Measurements from ENCODE around the gene HTR1D.

HTR1D gene

DNA sequence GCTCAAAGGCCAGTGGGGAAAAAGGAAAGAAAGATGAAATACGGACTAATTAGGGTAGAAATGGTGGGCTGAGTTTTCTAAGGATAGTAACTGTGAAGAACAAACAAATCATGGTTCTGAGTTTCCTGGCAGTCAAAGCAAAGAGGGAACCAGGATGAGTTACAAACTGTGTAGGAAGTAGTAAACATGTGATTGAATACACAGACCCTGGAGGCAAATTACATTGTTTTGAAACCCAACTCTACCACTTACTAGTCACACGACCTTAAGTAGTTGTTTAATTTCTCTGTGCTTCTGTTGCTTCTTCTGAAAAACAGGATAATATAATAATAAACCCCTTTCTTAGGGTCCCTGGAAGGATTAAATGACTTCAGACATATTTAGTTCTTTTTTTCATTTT lies 37.4 kb downstream of the HTR1D start:
- no peak for DNase-seq (ENCODE audit: low read depth)
- H3K4me3 ChIP-seq (ENCODE audit: low read length) = no peak overlapping the region
- TF ChIP-seq, protein P1, sequence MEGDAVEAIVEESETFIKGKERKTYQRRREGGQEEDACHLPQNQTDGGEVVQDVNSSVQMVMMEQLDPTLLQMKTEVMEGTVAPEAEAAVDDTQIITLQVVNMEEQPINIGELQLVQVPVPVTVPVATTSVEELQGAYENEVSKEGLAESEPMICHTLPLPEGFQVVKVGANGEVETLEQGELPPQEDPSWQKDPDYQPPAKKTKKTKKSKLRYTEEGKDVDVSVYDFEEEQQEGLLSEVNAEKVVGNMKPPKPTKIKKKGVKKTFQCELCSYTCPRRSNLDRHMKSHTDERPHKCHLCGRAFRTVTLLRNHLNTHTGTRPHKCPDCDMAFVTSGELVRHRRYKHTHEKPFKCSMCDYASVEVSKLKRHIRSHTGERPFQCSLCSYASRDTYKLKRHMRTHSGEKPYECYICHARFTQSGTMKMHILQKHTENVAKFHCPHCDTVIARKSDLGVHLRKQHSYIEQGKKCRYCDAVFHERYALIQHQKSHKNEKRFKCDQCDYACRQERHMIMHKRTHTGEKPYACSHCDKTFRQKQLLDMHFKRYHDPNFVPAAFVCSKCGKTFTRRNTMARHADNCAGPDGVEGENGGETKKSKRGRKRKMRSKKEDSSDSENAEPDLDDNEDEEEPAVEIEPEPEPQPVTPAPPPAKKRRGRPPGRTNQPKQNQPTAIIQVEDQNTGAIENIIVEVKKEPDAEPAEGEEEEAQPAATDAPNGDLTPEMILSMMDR (conservative IDR thresholded peaks at IDR 0.05; ENCODE audit: low read length) = no peak

DNA sequence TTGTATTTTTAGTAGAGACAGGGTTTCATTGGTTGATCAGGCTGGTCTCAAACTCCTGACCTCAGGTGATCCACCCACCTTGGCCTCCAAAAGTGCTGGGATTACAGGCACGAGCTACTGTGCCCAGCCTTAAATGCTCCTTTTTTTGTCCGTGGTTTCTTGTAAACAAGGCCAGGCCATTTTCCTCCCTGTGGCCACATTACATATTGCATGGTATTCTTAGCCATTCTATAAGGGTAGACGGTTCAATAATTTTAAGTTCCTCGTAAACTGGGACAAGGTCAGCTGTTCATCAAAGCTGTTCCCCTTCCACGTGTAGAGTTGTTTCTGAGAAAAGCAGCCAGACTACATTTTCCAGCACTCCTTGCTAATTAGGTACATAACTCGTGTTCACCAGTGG lies 38.4 kb downstream of the HTR1D start:
- TF ChIP-seq, protein P1 (conservative IDR thresholded peaks at IDR 0.05; ENCODE audit: low read length) = peak; percentile 53
- no peak for DNase-seq (ENCODE audit: low read depth)
- H3K4me3 ChIP-seq (ENCODE audit: low read length) = no peak overlapping the region

GRCh38 chr1:23178414-23178813 lies 38.9 kb downstream of the HTR1D start:
- H3K4me3 ChIP-seq (ENCODE audit: low read length) = no peak overlapping the region
- DNase-seq (ENCODE audit: low read depth) = no peak
- TF ChIP-seq, protein P1 (conservative IDR thresholded peaks at IDR 0.05; ENCODE audit: low read length) = no peak

DNA sequence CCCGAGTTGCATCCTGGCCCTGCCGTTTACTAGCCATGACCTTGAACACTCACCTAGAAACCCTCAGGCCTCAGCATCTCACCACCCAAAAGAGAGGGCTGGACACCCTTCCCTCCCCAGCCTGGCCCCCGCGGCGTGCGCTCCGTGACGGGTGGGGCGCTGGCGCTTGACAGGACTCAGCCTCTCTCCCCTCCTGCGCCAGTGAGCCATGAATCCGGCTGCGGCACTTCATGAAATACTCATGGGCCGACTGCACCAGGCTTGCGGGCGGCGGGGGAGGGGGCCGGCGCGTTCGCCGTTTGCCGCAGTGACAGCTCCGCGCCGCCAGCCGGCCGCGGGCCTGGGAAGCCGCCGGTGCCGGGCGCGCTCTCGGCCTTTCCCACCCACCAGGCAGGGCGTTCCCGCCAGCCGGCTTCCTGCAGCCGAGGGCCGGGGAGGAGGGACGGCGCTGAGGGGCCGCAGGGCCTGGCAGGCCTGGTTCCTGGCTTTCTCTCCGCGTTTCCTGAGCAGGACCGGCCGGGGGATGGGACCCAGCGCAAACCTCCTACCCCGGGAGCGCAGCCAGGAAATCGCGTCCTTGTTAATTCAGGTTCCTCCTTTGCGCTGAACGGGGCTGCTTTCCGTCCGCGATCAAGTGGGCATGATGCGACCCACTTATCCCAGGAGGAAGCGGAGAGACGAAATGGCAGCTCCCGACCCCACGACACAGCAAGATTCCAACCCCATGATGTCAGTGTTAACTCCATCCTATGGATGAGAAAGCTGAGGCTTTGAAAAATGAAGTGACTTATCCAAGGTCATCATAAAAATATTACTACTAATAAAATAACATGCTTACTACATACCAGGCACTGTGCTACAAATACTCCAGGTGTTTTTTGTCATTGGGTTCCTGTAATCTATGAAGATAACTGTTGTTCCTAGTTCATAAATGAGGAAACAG lies 39.6 kb downstream of the HTR1D start:
- DNase-seq (ENCODE audit: low read depth) = peak; percentile 81
- H3K4me3 ChIP-seq (ENCODE audit: low read length) = peak overlapping the region; percentile 66
- TF ChIP-seq, protein P1 (conservative IDR thresholded peaks at IDR 0.05; ENCODE audit: low read length) = no peak

GRCh38 chr1:23177031-23177430 lies 40.3 kb downstream of the HTR1D start:
- TF ChIP-seq, protein P1 (conservative IDR thresholded peaks at IDR 0.05; ENCODE audit: low read length) = no peak
- peak overlapping the region; percentile 66 for H3K4me3 ChIP-seq (ENCODE audit: low read length)
- no peak for DNase-seq (ENCODE audit: low read depth)

- H3K4me3 ChIP-seq (ENCODE audit: low read length) = no peak overlapping the region
- no peak for DNase-seq (ENCODE audit: low read depth)
- TF ChIP-seq, protein P1 (conservative IDR thresholded peaks at IDR 0.05; ENCODE audit: low read length) = no peak
Observed at GRCh38 chr1:23174426-23175110, 42.7 kb downstream of the HTR1D start.

Data from AG10803 (cell line).